Chondrocyte (in vitro differentiated cells): ENCODE results near the gene EPHA2. TPM values are rescaled to one million over a fixed set of nuclear protein-coding genes. Genes with fewer than 3 reads are reported as not detected.

Source experiments
- DNase-seq: peaks from one replicate; pipeline ENCODE4 v3.0.0; 2021; ENCODE audit warnings: mixed read lengths, low spot score
- H3K27ac Mint-ChIP-seq: one replicate; pipeline ENCODE4 v1.8.0; 2021; ENCODE audit warnings: mild to moderate bottlenecking, moderate library complexity, mixed read lengths; ENCODE audit not compliant: unreplicated experiment
- H3K27me3 Mint-ChIP-seq: 2 replicates; pipeline ENCODE4 v1.8.0; 2021; ENCODE audit warnings: low read depth, mixed read lengths
- H3K36me3 Mint-ChIP-seq: 2 replicates; pipeline ENCODE4 v1.8.0; 2021; ENCODE audit warnings: low read depth, mixed read lengths
- H3K4me1 Mint-ChIP-seq: 2 replicates; pipeline ENCODE4 v1.8.0; 2021; ENCODE audit warnings: low read depth, mild to moderate bottlenecking, mixed read lengths
- H3K4me3 Mint-ChIP-seq: one replicate; pipeline ENCODE4 v1.8.0; 2021; ENCODE audit warnings: mild to moderate bottlenecking, moderate library complexity, mixed read lengths; ENCODE audit not compliant: unreplicated experiment
- H3K9me3 Mint-ChIP-seq: 2 replicates; pipeline ENCODE4 v1.8.0; 2021; ENCODE audit warnings: low read depth, mixed read lengths
- CTCF ChIP-seq: fragments of 200-600 bp; sonication (generic); IDR thresholded peaks from 2 replicates; pipeline ENCODE4 v1.5.0; 2021; ENCODE audit warnings: antibody characterized with exemption, mild to moderate bottlenecking, moderate library complexity
- total RNA-seq: library from RNA; stranded (reverse); gene quantifications from 3 replicates; pipeline ENCODE4 v1.2.1, GENCODE V29; 2021

Gene EPHA2
- total RNA-seq, 1 donor from 2014 or later, result 38.5 TPM

GRCh38 chr1:16187748-16188401 lies 32.0 kb upstream of the EPHA2 start:
- H3K4me1 Mint-ChIP-seq, result peaks cover 35% of the 10 kb centered on the region
- no peak overlapping the region for H3K4me3 Mint-ChIP-seq
- no peak for DNase-seq
- H3K9me3 Mint-ChIP-seq, result no peaks in the 10 kb centered on the region
- TF ChIP-seq CTCF, result peak; percentile 100
- no peak overlapping the region for H3K27ac Mint-ChIP-seq
- H3K36me3 Mint-ChIP-seq, result no peaks in the 10 kb centered on the region
- H3K27me3 Mint-ChIP-seq, result no peaks in the 10 kb centered on the region

GRCh38 chr1:16186655-16187235 lies 30.9 kb upstream of the EPHA2 start:
- Mint-ChIP-seq H3K36me3 (no peaks in the 10 kb centered on the region), H3K27me3 (no peaks in the 10 kb centered on the region), H3K4me3 (no peak overlapping the region), H3K9me3 (no peaks in the 10 kb centered on the region), H3K27ac (no peak overlapping the region), H3K4me1 (peaks cover 40% of the 10 kb centered on the region)
- DNase-seq, result no peak
- no peak for TF ChIP-seq CTCF

- Mint-ChIP-seq H3K4me1 (peaks cover 44% of the 10 kb centered on the region), H3K27ac (no peak overlapping the region), H3K9me3 (no peaks in the 10 kb centered on the region), H3K36me3 (no peaks in the 10 kb centered on the region), H3K4me3 (no peak overlapping the region), H3K27me3 (no peaks in the 10 kb centered on the region)
- no peak for DNase-seq
- TF ChIP-seq CTCF, result no peak
Measured at GRCh38 chr1:16184557-16185303, 28.9 kb upstream of the EPHA2 start.

- H3K27me3 Mint-ChIP-seq, result no peaks in the 10 kb centered on the region
- no peak for DNase-seq
- H3K36me3 Mint-ChIP-seq, result no peaks in the 10 kb centered on the region
- H3K9me3 Mint-ChIP-seq, result no peaks in the 10 kb centered on the region
- H3K27ac Mint-ChIP-seq, result no peak overlapping the region
- H3K4me3 Mint-ChIP-seq, result no peak overlapping the region
- no peak for TF ChIP-seq CTCF
- peaks cover 44% of the 10 kb centered on the region for H3K4me1 Mint-ChIP-seq
Measured at GRCh38 chr1:16183765-16184556, 28.1 kb upstream of the EPHA2 start.

GRCh38 chr1:16183179-16183578 lies 27.3 kb upstream of the EPHA2 start:
- Mint-ChIP-seq H3K36me3 (no peaks in the 10 kb centered on the region), H3K27me3 (no peaks in the 10 kb centered on the region), H3K27ac (no peak overlapping the region), H3K4me1 (peaks cover 47% of the 10 kb centered on the region), H3K4me3 (no peak overlapping the region), H3K9me3 (no peaks in the 10 kb centered on the region)
- no peak for TF ChIP-seq CTCF
- no peak for DNase-seq
